Glutamatergic neuron (in vitro differentiated cells): ENCODE results near the gene C11orf91. TPM values are rescaled to one million over a fixed set of nuclear protein-coding genes. Genes with fewer than 3 reads are reported as not detected.

ENCODE experiments used
- DNase-seq: peaks from one replicate; pipeline ENCODE4 v3.0.0; 2022
- H3K27ac Mint-ChIP-seq: one replicate; pipeline ENCODE4 v1.8.0; 2020; ENCODE audit warnings: mild to moderate bottlenecking, mixed read lengths, inconsistent platforms; ENCODE audit not compliant: unreplicated experiment
- H3K27me3 Mint-ChIP-seq: one replicate; pipeline ENCODE4 v1.8.0; 2020; ENCODE audit warnings: mild to moderate bottlenecking, moderate library complexity, mixed read lengths, inconsistent platforms; ENCODE audit not compliant: unreplicated experiment
- H3K36me3 Mint-ChIP-seq: one replicate; pipeline ENCODE4 v1.8.0; 2020; ENCODE audit warnings: mild to moderate bottlenecking, mixed read lengths, inconsistent platforms; ENCODE audit not compliant: unreplicated experiment
- H3K4me1 Mint-ChIP-seq: one replicate; pipeline ENCODE4 v1.8.0; 2020; ENCODE audit warnings: mild to moderate bottlenecking, low read depth, mixed read lengths, inconsistent platforms; ENCODE audit not compliant: unreplicated experiment
- H3K4me3 Mint-ChIP-seq: one replicate; pipeline ENCODE4 v1.8.0; 2020; ENCODE audit warnings: mild to moderate bottlenecking, mixed read lengths, inconsistent platforms; ENCODE audit not compliant: unreplicated experiment
- H3K9me3 Mint-ChIP-seq: one replicate; pipeline ENCODE4 v1.8.0; 2020; ENCODE audit warnings: mild to moderate bottlenecking, moderate library complexity, mixed read lengths, inconsistent platforms; ENCODE audit not compliant: unreplicated experiment
- total RNA-seq: library from RNA; stranded (reverse); fragmentation: NEBNext Ultra II Directional; extraction: Animal tissue kit (Norgen Biotek cat#: 25700); gene quantifications from one replicate; pipeline ENCODE4 v1.2.1, GENCODE V29; 2021; ENCODE audit not compliant: unreplicated experiment
- TF ChIP-seq, protein P1 (sequence below): fragments of 200-600 bp; sonication (generic); IDR thresholded peaks from one replicate; pipeline ENCODE4 v1.5.0; 2021; ENCODE audit not compliant: partially characterized antibody, unreplicated experiment

The C11orf91 gene
- total RNA-seq, 1 donor from 2014 or later: not detected

GRCh38 chr11:33660962-33661361 lies 39.7 kb downstream of the C11orf91 start:
- Mint-ChIP-seq H3K27me3 (peaks cover 3% of the 10 kb centered on the region), H3K27ac (no peak overlapping the region), H3K9me3 (peaks cover 8% of the 10 kb centered on the region), H3K4me1 (peaks cover 5% of the 10 kb centered on the region), H3K36me3 (peaks cover 11% of the 10 kb centered on the region), H3K4me3 (no peak overlapping the region)
- DNase-seq: no peak
- TF ChIP-seq, protein P1, sequence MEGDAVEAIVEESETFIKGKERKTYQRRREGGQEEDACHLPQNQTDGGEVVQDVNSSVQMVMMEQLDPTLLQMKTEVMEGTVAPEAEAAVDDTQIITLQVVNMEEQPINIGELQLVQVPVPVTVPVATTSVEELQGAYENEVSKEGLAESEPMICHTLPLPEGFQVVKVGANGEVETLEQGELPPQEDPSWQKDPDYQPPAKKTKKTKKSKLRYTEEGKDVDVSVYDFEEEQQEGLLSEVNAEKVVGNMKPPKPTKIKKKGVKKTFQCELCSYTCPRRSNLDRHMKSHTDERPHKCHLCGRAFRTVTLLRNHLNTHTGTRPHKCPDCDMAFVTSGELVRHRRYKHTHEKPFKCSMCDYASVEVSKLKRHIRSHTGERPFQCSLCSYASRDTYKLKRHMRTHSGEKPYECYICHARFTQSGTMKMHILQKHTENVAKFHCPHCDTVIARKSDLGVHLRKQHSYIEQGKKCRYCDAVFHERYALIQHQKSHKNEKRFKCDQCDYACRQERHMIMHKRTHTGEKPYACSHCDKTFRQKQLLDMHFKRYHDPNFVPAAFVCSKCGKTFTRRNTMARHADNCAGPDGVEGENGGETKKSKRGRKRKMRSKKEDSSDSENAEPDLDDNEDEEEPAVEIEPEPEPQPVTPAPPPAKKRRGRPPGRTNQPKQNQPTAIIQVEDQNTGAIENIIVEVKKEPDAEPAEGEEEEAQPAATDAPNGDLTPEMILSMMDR: no peak

GRCh38 chr11:33659370-33660139 lies 41.1 kb downstream of the C11orf91 start:
- no peak overlapping the region for H3K27ac Mint-ChIP-seq
- peaks cover 5% of the 10 kb centered on the region for H3K4me1 Mint-ChIP-seq
- peaks cover 3% of the 10 kb centered on the region for H3K9me3 Mint-ChIP-seq
- no peak for DNase-seq
- peaks cover 2% of the 10 kb centered on the region for H3K27me3 Mint-ChIP-seq
- peaks cover 4% of the 10 kb centered on the region for H3K36me3 Mint-ChIP-seq
- TF ChIP-seq, protein P1: no peak
- no peak overlapping the region for H3K4me3 Mint-ChIP-seq

DNA sequence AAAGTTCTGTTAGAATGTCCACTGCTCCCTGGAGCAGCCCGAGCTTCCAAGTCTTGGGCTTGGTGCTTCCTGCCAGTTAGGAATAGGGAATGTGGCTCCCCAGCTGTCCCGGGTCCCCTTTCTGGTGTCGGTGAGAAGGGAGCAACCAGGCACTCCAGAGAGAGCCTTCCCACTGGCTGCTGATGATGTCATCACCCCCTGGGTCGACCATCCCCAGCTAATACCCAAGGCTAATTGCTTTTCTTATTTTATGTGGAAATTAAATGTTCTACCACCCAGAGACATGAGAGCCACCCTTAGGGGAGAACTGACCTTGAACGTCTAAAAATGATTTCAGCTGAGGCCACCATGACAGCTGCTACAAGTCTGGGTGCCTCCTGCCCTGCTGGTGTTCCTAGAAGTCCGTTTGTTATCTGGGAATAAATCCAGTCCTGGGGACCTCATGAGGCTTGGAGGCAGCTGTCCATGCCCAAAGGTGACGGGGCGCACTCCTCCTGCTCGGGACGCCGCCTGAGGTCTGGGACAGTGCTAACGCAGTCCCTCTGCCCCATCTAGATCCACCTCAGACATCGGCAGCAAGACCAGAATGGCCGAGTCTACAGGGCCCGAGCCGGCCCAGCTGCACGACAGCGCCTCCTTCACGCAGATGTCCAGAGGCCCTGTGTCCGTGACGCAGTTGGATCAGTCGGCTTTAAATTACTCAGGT lies 42.3 kb downstream of the C11orf91 start:
- DNase-seq: no peak
- Mint-ChIP-seq H3K4me3 (no peak overlapping the region), H3K9me3 (peaks cover 2% of the 10 kb centered on the region), H3K36me3 (no peaks in the 10 kb centered on the region), H3K27ac (no peak overlapping the region), H3K4me1 (peaks cover 5% of the 10 kb centered on the region), H3K27me3 (peaks cover 2% of the 10 kb centered on the region)
- TF ChIP-seq, protein P1: no peak

- no peaks in the 10 kb centered on the region for H3K36me3 Mint-ChIP-seq
- TF ChIP-seq, protein P1: no peak
- no peak overlapping the region for H3K4me3 Mint-ChIP-seq
- H3K9me3 Mint-ChIP-seq: peaks cover 2% of the 10 kb centered on the region
- H3K4me1 Mint-ChIP-seq: peaks cover 5% of the 10 kb centered on the region
- H3K27me3 Mint-ChIP-seq: peaks cover 2% of the 10 kb centered on the region
- no peak for DNase-seq
- H3K27ac Mint-ChIP-seq: no peak overlapping the region
These were observed 42.9 kb downstream of the C11orf91 start for GRCh38 chr11:33657757-33658156.

- H3K9me3 Mint-ChIP-seq: peaks cover 2% of the 10 kb centered on the region
- peaks cover 5% of the 10 kb centered on the region for H3K4me1 Mint-ChIP-seq
- TF ChIP-seq, protein P1: no peak
- no peaks in the 10 kb centered on the region for H3K36me3 Mint-ChIP-seq
- H3K27ac Mint-ChIP-seq: no peak overlapping the region
- no peak overlapping the region for H3K4me3 Mint-ChIP-seq
- no peak for DNase-seq
- peaks cover 2% of the 10 kb centered on the region for H3K27me3 Mint-ChIP-seq
These were observed 43.9 kb downstream of the C11orf91 start for GRCh38 chr11:33656768-33657167.
